ENCODE results near the gene STAMBPL1.

Gene STAMBPL1

DNA sequence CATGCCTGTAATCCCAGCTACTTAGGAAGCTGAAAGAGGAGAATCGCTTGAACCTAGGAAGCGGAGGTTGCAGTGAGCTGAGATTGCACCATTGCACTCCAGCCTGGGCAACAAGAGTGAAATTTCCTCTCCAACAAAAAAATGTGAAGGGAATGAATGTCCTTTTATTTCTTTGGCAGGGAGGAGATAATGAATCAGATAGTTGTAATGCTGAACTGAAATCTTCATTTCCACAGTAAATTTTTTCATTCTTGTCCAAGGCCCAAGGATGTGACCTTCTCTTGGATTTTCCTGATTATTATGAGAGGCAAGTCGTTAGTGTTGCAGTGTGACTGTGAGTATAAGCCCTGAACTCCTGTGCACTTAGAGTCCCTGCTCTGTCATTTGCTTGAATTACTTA is 13.6 kb downstream of the STAMBPL1 start:
- DNase-seq (ENCODE audit: low read depth in 2 of 2): no peak

DNA sequence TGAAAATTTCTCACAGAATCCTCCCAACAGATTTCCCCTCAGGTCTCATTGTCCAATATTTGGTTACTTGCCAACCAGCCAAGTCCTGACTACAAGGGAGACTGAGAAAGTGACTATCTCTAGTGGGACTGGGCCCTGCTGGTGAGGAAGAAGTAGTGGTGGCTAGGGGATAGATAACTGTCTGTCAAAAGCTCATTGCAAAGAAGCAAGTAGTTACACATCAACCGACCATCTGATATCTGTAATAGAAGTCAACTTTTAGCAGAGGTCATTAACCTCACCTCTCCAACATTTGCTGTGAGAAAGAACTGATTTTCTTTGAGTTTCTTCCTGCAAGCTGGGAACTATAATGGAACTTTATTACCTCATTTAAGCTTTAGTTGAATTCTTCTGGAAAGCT is 15.2 kb downstream of the STAMBPL1 start:
- DNase-seq (ENCODE audit: low read depth in 2 of 2): no peak

DNA sequence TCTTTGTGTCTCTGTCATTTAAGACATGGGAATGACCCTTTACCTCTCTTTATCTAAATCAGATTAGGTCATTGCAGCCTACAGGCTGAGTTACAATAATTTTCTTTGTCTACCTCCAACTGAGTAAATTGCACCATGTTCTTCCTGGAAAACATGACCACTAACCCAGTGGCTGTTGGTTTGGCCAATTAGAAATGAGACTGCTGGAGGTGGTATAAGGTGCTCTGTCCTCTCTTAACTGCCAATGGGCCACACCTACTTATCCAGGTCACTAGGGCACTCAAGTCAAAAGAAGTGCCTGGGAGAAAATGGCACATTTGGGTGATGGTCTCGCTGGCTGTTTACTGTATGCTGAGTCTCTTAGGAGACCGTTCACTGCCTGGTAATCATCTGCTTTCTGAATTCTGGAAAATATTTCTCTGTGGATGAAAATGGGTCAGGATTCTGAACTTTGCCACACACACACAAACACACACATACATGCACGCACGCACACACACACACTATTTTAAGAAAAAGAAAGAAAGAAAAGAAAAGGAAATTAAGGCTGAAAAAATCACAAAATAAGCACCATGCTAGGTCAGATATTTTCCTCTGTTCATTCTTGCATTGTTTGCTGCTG is 16.4 kb downstream of the STAMBPL1 start:
- DNase-seq (ENCODE audit: low read depth in 2 of 2): no peak

DNA sequence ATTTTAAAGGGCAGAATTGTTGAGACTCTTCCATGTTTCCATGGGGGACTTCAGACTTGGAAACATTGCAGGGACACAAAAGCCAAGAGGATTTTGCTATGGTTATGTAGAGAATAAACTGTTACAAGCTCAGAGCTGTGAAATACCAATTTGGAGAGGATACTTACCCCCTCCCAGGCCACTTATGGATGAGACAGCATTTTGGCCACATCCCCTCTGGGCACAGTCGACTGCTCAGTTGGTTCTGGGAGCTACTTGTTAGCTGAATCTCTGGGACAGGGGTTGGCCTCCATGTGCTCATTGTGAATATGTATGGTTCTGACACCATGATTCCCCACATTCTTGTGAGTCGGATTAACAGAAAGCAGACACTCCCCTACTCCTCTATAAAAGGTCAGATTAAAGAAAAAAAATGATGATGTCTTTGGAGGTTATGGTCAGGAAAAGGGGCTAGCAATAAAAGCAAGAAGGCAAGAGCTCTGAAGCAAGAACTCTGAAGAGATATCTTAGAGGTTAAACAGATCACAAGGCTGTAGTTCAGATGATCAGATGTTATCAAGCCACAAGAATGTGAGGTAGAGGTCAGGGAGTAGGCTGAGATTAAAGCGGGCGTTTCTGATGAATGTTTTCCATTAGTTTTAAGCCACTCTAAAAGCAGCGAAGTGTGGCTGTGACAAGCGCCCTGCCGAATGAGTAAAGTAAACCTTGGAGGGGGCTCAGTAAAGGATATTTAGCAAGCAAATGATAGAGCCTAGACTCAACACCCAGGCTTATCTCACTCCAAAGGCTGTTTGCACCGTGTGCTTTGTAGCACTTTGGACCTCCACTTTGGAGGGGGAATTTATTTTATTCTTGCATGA is 17.2 kb downstream of the STAMBPL1 start:
- DNase-seq (ENCODE audit: low read depth in 2 of 2): no peak

- no peak for DNase-seq (ENCODE audit: low read depth in 2 of 2)
Measured at GRCh38 chr10:88898727-88899126, 18.7 kb downstream of the STAMBPL1 start.

GRCh38 chr10:88899886-88900285 is 19.8 kb downstream of the STAMBPL1 start:
- no peak for DNase-seq (ENCODE audit: low read depth in 2 of 2)

- DNase-seq (ENCODE audit: low read depth in 2 of 2): no peak
Measured at GRCh38 chr10:88901206-88901983, 21.4 kb downstream of the STAMBPL1 start.

- DNase-seq (ENCODE audit: low read depth in 2 of 2): no peak
Measured at GRCh38 chr10:88901984-88902789, 22.1 kb downstream of the STAMBPL1 start.

- no peak for DNase-seq (ENCODE audit: low read depth in 2 of 2)
Measured at GRCh38 chr10:88903715-88904114, 23.7 kb downstream of the STAMBPL1 start.

DNA sequence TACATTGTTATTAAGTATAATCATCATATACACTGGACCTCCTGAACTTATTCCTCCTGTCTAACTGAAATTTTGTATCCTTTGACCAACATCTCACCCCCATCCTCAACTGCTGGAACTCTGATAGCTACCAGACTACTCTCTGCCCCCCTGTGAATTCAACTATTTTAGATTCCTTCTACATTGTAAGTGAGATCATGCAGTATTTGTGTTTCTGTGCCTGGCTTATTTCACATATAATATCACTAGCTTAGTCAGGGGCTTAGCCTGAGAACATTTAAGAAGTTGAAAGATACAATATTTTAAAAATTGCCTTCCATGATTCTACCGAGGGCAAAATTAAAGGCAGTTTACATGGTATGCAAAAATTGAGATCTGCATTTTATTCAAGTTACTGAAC is 26.9 kb downstream of the STAMBPL1 start:
- no peak for DNase-seq (ENCODE audit: low read depth in 2 of 2)

- DNase-seq (ENCODE audit: low read depth in 2 of 2): no peak
Measured at GRCh38 chr10:88908194-88908593, 28.1 kb downstream of the STAMBPL1 start.

GRCh38 chr10:88911116-88911515 is 31.1 kb downstream of the STAMBPL1 start:
- no peak for DNase-seq (ENCODE audit: low read depth in 2 of 2)

GRCh38 chr10:88911851-88912250 is 31.8 kb downstream of the STAMBPL1 start:
- DNase-seq (ENCODE audit: low read depth in 2 of 2): no peak

DNA sequence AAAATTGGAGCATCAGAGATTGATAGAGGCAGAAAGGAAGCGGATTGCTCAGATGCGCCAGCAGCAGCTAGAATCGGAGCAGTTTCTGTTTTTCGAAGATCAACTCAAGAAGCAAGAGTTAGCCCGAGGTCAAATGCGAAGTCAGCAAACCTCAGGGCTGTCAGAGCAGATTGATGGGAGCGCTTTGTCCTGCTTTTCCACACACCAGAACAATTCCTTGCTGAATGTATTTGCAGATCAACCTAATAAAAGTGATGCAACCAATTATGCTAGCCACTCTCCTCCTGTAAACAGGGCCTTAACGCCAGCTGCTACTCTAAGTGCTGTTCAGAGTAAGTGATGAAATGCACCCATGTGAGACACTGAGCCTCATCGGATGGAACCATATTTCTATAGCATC is 33.1 kb downstream of the STAMBPL1 start:
- no peak for DNase-seq (ENCODE audit: low read depth in 2 of 2)

DNA sequence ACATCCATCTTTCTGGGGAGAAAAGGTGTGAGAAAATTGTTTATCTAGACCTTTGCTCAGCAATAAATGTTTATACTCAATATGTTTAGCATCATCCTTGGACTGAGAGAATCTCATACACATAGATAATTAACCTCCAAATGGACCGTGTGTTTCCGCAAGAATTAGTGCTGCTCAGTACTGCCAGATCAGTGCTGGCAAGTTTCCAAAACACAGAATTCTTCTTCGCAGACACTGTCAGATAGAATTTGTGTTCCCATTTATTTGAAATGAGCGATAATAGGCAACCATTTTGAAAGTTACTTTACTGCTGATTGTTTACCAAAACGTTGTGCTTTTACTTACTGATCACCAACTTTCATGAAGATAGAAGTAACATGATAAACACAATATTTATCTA is 33.7 kb downstream of the STAMBPL1 start:
- DNase-seq (ENCODE audit: low read depth in 2 of 2): no peak

- DNase-seq (ENCODE audit: low read depth in 2 of 2): no peak
Measured at GRCh38 chr10:88915781-88916180, 35.7 kb downstream of the STAMBPL1 start.

GRCh38 chr10:88916231-88916630 is 36.2 kb downstream of the STAMBPL1 start:
- no peak for DNase-seq (ENCODE audit: low read depth in 2 of 2)

DNA sequence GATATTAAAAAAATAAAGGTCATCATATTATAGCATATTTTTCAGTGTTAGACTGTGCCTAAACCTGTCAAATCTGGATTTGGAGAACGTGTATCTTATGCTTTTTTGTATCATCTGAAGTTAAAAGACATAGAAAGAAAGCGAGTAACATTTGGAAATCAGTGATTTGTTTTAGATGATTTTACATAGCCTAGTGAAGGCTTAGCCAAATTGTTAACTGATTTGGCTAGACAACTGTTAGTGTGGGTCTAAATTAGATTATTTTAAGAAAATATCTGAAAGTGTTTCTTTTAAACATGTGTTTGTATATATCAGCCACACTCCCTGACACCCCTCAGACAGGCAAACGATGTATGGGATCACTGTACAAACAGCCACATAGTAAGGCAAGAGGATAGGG is 36.9 kb downstream of the STAMBPL1 start:
- no peak for DNase-seq (ENCODE audit: low read depth in 2 of 2)

DNA sequence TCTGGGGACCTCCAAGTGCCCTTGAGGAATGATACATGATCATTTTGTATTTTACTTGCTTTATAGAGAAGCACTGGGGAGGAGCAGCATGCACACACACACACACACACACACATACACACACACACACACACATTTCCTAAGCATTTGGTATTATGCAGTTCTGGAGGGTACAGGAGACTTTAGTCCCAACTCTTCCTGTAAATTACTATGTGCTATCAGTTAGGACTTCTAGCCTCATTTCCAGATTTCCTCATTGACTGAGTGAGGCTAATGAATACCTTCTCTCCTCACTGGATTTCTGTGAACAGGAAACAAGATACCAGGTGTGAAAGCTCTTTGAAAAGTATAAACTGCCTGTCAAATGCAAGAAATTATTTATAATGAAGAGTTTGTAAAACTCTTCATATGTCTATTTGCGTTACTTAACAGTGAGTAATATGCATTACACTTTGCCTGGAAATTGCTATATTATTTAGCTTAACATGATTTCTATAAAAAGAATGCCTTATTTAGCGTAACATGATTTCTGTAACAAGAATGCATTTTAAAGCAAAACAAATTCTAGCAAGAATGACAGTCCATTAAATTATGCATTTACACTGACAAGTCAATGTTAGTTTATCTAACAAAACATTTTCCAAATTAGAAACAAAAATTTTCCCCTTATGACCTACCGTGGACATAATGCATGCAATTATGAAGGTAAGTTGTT is 38.3 kb downstream of the STAMBPL1 start:
- no peak for DNase-seq (ENCODE audit: low read depth in 2 of 2)

DNA sequence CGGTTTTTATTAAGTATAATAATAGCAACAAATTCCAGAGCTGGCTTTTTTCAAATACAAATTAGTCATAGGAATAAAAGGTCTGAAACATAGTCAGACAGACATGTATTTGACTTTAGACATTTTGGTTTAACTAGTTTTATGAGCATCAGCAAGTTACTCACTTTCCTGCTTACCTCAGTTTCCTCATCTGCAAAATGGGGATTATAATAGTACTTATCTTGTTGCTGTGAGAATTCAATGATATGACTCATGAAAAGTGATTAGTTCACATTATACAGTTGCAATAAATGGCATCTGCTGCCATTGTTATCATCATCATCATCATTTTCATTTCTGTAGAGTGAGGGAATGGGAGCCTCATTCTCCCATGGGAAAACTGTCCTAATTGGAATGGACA is 39.0 kb downstream of the STAMBPL1 start:
- DNase-seq (ENCODE audit: low read depth in 2 of 2): no peak

- DNase-seq (ENCODE audit: low read depth in 2 of 2): no peak
Measured at GRCh38 chr10:88920198-88920597, 40.2 kb downstream of the STAMBPL1 start.
